Body of pancreas (tissue), 4 donors: ENCODE data around the gene RIMS3. TPM values are rescaled to one million over a fixed set of nuclear protein-coding genes. Genes with fewer than 3 reads are reported as not detected.

Experiments used
- ATAC-seq: fragments of 150-250 bp; one replicate; pipeline ENCODE4 v1.9.1; 2016
- DNase-seq, 4 donors: peaks; one replicate each; pipeline ENCODE4 v3.0.0-alpha.2; 2019
- H3K27ac ChIP-seq, 4 donors: fragments of 200-600 bp; sonication (generic); 1 replicate in 3 of 4; 2 replicates in 1 of 4; pipeline versions ENCODE4 v1.5.1 to v1.6.1; 2016 to 2019; ENCODE audit warnings: mild to moderate bottlenecking in 1 of 4, mixed read lengths in 1 of 4, moderate library complexity in 1 of 4
- H3K27me3 ChIP-seq, 2 donors: fragments of 200-600 bp; sonication (generic); one replicate each; pipeline ENCODE4 v1.6.0; 2016; ENCODE audit warnings: mild to moderate bottlenecking in 1 of 2
- H3K36me3 ChIP-seq, 2 donors: fragments of 200-600 bp; sonication (generic); replicated peaks in 1 of 2; 2 replicates each; pipeline ENCODE4 v1.5.1; 2016; ENCODE audit warnings: low read depth in 2 of 2; ENCODE audit not compliant: insufficient read depth in 1 of 2
- H3K4me1 ChIP-seq: fragments of 200-600 bp; sonication (generic); one replicate; pipeline ENCODE4 v1.6.0; 2016
- H3K4me3 ChIP-seq, 2 donors: fragments of 200-600 bp; sonication (generic); 1 replicate in 1 of 2; 2 replicates in 1 of 2; pipeline ENCODE4 v1.5.1; 2016 to 2019
- H3K9me3 ChIP-seq, 3 donors: fragments of 200-600 bp; sonication (generic); 1 replicate in 2 of 3; 2 replicates in 1 of 3; pipeline ENCODE4 v1.5.1; 2016
- CTCF ChIP-seq, 7 experiments: fragments of 450-650 bp in 4 of 7; fragments of 200-600 bp in 3 of 7; sonication (generic) in 3 of 7; IDR thresholded peaks; one replicate each; pipeline ENCODE4 v1.5.1; 2016 to 2019; ENCODE audit warnings: antibody characterized with exemption in 7 of 7
- POLR2A ChIP-seq, 3 donors: fragments of 450-650 bp; IDR thresholded peaks; one replicate each; pipeline ENCODE4 v1.6.1; 2016; ENCODE audit warnings: antibody characterized with exemption in 3 of 3, mild to moderate bottlenecking in 2 of 3
- WGBS, 2 donors: methylation state at CpG; one replicate each; pipeline ENCODE4 v1.1.5; 2017; 5-methylcytosine and 5-hydroxymethylcytosine counted together
- intact Hi-C: fragments of 100-400 bp; cut with DNase I; formaldehyde crosslinking; loops from one replicate; pipeline ENCODE4 v1.15.1; 2023
- total RNA-seq, 2 donors: library from RNA; depleted of rRNA; stranded (reverse); fragments of >200 nt; gene quantifications; one replicate each; pipeline ENCODE4 v1.1.0, GENCODE V29; 2016

The RIMS3 gene
- total RNA-seq: 1 to 10 TPM in 1 of 2 donors, under 1 TPM in 1; 0.66 to 2.1 TPM

DNA sequence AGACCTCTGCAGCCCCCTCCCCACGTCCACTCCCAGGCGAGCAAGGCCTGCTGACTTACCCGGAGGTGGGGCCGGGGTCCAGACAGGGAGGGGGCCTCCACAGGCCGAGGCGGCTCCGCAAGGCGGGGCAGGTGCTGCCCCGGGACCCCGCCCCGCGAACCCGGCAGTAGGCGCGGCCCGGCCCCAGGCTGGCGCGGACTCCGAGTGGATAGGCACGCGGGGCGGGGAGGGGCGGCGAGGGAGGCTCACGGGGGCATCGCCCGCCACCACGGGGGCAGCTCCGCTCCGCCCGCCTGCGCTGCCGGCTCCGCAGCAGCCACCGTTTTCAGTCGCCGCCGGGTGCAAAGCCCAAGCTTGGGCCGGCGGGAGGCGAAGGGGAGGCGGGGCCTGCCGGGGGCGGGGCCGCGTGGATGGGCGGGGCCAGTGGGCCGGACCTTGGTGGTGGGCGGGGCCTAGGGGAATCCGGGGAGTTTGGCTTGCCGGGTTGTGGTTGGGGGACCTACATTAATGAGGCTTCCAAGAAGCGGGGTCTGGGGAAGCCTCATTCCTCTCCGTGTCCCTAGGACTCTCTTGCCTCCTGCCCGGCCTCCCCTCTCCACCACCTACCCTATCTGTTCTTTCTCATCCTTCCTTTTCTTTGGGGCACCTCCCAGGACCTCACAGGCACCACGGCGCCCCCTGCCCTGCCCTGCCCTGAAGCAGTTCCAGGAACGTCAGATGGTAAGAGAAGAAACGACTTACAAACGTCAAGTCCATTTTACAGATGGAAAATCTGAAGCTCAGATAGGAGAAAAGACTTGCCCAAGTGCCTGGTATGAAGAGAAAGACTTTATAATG lies at the start of gene RIMS3:
RIMS3 (minus strand) TSS at position 348 of the 837 bp plus-strand sequence. CDS start 23,757 bp downstream, outside the sequence.
- Histone ChIP-seq H3K27me3 (no peaks in the 10 kb centered on the region), H3K9me3 (no peaks in the 10 kb centered on the region), H3K4me3 (peak within 1 kb of the TSS; percentile 30 to 50), H3K4me1 (peaks cover 11% of the 10 kb centered on the region), H3K36me3 (no peaks in the 10 kb centered on the region), H3K27ac (no peak within 1 kb of the TSS)
- TF ChIP-seq CTCF (IDR thresholded peaks at IDR 0.05) (peak in 1 of 7 experiments; percentile 2), POLR2A (IDR thresholded peaks at IDR 0.05) (peak in 1 of 3 donors; percentile 9)
- DNase-seq: peak; percentile 74 to 83 (median 80)
- peak; percentile 87 for ATAC-seq
- 1 to 7% methylated on average over 12 to 55 of the region's 59 CpGs for WGBS, 2 donors
- intact Hi-C loops: no loop called here

DNA sequence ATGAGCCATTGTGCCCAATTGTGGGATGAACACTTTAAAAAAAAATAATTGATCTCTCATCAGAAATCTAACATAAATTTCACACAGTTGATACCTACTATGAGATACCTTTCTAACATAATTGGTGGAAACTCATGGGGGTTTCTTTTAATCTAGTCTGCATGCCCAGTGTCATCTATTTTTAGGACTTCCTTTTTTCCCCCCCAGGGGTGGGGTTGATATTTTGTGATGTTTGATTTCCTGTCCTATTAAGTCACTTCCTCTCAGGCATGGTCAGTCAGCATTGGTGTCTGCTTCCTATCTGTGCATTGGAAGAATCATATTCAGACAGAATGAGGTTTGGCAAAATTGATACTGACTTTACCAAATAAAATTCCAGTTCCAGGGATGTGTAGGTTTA lies 47.5 kb upstream of the RIMS3 start:
- H3K9me3 ChIP-seq: no peaks in the 10 kb centered on the region
- ATAC-seq: no peak
- intact Hi-C loops: no loop called here

GRCh38 chr1:40712405-40712944 lies 47.0 kb upstream of the RIMS3 start:
- H3K4me1 ChIP-seq: peaks cover 87% of the 10 kb centered on the region
- no peaks in the 10 kb centered on the region for H3K27me3 ChIP-seq
- peak; percentile 32 to 66 (median 41) for DNase-seq
- ATAC-seq: no peak
- H3K36me3 ChIP-seq: no peaks in the 10 kb centered on the region
- no peak for TF ChIP-seq POLR2A (IDR thresholded peaks at IDR 0.05)
- TF ChIP-seq CTCF (IDR thresholded peaks at IDR 0.05): no peak
- no peak overlapping the region for H3K4me3 ChIP-seq
- WGBS, 2 donors: 18 to 27% methylated on average over 5 of the region's 5 CpGs
- H3K27ac ChIP-seq: peak overlapping the region in 3 of 4 donors; percentile 43 to 81 (median 77)
- intact Hi-C loops: no loop called here
- H3K9me3 ChIP-seq: no peaks in the 10 kb centered on the region

More for the DNA sequence above, 47.5 kb upstream of the RIMS3 start:
- TF ChIP-seq POLR2A (IDR thresholded peaks at IDR 0.05): no peak
- no peak for TF ChIP-seq CTCF (IDR thresholded peaks at IDR 0.05)
- Histone ChIP-seq H3K4me3 (no peak overlapping the region), H3K27ac (peak overlapping the region in 3 of 4 donors; percentile 15 to 81 (median 43)), H3K4me1 (peaks cover 91% of the 10 kb centered on the region), H3K27me3 (no peaks in the 10 kb centered on the region), H3K36me3 (no peaks in the 10 kb centered on the region)
- peak in 1 of 4 donors; percentile 31 for DNase-seq

- TF ChIP-seq CTCF (IDR thresholded peaks at IDR 0.05) (no peak), POLR2A (IDR thresholded peaks at IDR 0.05) (no peak)
- peaks cover 79% of the 10 kb centered on the region for H3K4me1 ChIP-seq
- H3K4me3 ChIP-seq: no peak overlapping the region
- no peaks in the 10 kb centered on the region for H3K27me3 ChIP-seq
- H3K27ac ChIP-seq: peak overlapping the region; percentile 6 to 81 (median 60)
- WGBS, 2 donors: 4% methylated on average over 3 of the region's 3 CpGs
- DNase-seq: peak in 1 of 4 donors; percentile 10
- H3K9me3 ChIP-seq: no peaks in the 10 kb centered on the region
- ATAC-seq: no peak
- no peaks in the 10 kb centered on the region for H3K36me3 ChIP-seq
- intact Hi-C loops: no loop called here
These were observed 46.3 kb upstream of the RIMS3 start for GRCh38 chr1:40711465-40712404.
